ENCODE measurements around the gene DIRAS2. TPM values are rescaled to one million over a fixed set of nuclear protein-coding genes. Genes with fewer than 3 reads are reported as not detected.
"Not testable (repeated sequence)": the region's sequence is repeated elsewhere in the genome, so short reads cannot be mapped to it uniquely, and the experiment has no call there.

The DIRAS2 gene, protein sequence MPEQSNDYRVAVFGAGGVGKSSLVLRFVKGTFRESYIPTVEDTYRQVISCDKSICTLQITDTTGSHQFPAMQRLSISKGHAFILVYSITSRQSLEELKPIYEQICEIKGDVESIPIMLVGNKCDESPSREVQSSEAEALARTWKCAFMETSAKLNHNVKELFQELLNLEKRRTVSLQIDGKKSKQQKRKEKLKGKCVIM
- total RNA-seq, result not detected

DNA sequence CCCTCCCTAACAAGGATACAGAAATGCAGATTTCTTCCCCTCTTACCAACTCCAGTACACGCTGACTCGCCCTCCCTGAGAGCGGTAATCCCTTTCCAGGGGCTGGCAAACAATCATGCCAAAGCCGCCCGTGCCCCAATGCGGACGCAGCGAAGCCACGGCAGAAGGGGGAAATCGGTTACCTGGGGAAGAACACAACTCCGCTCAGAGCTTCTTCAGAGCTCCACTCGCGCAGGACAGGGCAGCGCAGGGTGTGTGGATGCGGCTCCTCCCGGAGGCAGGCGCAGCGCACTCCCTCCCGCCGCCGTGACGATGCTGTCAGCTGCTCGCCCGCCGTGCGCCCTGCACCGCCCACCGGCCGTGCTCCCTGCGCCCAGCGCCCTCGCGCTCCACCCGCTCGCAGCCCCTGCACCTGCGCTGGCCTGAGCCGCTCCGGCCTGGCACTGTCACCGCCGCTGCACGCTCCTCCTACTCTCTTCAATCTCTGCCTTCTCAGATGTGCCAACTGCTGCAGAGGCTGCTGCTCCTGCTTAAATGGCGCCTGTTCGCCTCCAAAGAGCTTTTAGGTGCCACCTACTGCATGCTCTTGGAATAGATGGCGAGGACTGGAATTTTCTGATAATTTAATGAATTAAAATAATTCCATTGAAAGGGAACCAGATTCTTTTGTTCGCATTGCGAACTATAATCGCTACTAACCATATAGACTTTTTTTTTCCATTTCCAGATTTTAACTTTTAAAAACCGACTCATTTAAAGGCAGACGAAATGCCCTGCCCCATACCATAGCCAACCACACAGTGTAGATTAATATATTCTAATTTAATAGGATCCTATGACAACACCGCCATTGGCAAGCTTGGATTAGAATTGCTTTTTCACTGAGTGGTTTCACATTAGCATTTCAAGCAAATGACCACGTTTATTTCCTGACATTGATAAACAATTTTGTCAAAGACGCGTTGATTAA lies at the start of gene DIRAS2:
Gene DIRAS2, minus strand, starts transcription at position 255 of the 970 bp plus-strand sequence. CDS start 28,997 bp downstream, outside the sequence.
- no peaks in the 10 kb centered on the region for H3K9me3 Mint-ChIP-seq
- H3K4me3 Mint-ChIP-seq, result peak within 1 kb of the TSS; percentile 66
- H3K27me3 Mint-ChIP-seq, result peaks cover 71% of the 10 kb centered on the region
- H3K36me3 Mint-ChIP-seq, result no peaks in the 10 kb centered on the region
- peak; percentile 48 for DNase-seq
- peaks cover 7% of the 10 kb centered on the region for H3K4me1 Mint-ChIP-seq
- no peak within 1 kb of the TSS for H3K27ac Mint-ChIP-seq

DNA sequence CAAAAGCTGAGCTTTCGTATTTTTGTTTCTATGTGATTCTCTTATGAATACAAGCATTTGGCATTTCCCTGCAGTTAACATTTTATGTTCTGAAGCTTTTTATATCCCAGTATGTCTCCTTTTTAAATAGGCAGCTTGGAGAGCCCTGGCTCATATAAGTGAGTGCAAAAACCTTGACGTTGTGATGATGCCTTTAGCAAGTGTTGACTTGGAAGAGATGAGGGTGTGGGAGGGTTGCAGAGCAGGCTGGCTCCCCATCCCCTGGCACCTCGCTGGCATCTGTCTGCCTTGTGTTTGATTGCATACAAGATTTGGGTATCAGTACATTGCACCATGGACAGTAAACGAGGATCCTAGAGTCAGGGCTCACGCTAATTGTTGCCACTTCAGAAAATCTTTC lies 42.1 kb upstream of the DIRAS2 start:
- Mint-ChIP-seq H3K9me3 (peaks cover 7% of the 10 kb centered on the region), H3K36me3 (no peaks in the 10 kb centered on the region), H3K27me3 (peaks cover 11% of the 10 kb centered on the region), H3K4me1 (no peaks in the 10 kb centered on the region), H3K27ac (no peak overlapping the region), H3K4me3 (no peak overlapping the region)
- no peak for DNase-seq

DNA sequence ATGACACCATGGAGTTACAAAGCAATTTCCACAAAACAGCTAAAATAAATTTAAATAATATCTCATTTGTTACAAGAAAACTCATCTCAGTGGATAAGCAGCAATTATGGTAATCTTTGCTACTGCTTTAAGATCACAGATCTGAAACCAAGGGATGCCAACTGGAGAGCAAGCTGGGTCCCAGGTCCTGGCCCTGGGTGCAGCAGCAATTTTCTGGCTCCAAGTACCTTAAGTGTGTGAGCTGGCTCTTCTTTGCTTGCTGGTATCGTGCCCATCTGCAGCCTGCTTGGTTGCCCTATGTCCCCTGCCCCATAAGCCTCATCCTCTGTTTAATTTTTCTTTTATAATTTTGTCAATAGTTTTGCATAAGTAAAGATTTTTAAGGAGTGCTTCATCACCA lies 41.5 kb upstream of the DIRAS2 start:
- Mint-ChIP-seq H3K9me3 (peaks cover 6% of the 10 kb centered on the region), H3K36me3 (no peaks in the 10 kb centered on the region), H3K27me3 (peaks cover 11% of the 10 kb centered on the region), H3K4me1 (no peaks in the 10 kb centered on the region), H3K4me3 (no peak overlapping the region), H3K27ac (no peak overlapping the region)
- DNase-seq, result no peak

DNA sequence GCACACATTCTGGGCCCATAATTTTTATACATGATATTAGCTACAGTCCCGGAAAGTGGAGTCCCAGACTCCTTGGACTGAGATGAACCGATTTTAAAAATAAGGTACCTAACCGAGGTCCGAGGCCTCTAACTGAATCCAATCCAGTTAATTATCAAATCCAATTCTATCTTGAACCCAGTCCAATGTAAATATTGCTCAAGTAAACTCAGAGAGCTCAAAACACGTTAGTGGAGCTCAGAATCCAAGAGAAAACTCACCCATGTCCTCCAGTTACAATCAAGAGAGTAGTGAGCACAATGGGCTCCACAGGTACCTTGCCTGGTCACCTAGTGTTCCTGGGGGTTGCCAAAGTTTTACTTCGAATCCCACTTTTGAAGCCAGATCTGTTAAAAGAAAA lies 37.9 kb upstream of the DIRAS2 start:
- Mint-ChIP-seq H3K27ac (no peak overlapping the region), H3K27me3 (peaks cover 4% of the 10 kb centered on the region), H3K4me1 (no peaks in the 10 kb centered on the region), H3K36me3 (no peaks in the 10 kb centered on the region), H3K9me3 (no peaks in the 10 kb centered on the region), H3K4me3 (no peak overlapping the region)
- DNase-seq, result no peak

DNA sequence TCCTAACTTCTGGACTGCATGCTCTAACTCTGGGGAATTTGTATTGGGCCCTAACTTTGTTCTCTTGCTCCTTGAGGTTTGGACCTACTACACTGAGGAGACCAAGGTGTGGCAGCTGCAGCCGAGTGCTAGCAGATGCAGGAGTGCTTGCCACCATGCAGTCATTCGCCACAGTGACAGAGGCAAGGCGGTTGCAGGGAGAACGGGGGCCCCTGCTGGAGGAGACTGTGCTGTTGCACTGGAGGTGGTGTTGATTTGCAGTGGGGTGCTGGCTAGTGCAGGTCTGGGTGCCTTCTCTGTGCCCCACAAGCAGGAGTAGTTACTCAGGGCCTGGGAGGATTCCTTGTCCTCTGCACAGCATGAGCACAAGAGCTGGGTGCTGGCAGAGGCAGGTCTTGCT lies 22.4 kb upstream of the DIRAS2 start:
- Mint-ChIP-seq H3K27ac (no peak overlapping the region), H3K36me3 (no peaks in the 10 kb centered on the region), H3K4me3 (no peak overlapping the region), H3K4me1 (peaks cover 2% of the 10 kb centered on the region), H3K9me3 (peaks cover 7% of the 10 kb centered on the region), H3K27me3 (peaks cover 50% of the 10 kb centered on the region)
- no peak for DNase-seq

DNA sequence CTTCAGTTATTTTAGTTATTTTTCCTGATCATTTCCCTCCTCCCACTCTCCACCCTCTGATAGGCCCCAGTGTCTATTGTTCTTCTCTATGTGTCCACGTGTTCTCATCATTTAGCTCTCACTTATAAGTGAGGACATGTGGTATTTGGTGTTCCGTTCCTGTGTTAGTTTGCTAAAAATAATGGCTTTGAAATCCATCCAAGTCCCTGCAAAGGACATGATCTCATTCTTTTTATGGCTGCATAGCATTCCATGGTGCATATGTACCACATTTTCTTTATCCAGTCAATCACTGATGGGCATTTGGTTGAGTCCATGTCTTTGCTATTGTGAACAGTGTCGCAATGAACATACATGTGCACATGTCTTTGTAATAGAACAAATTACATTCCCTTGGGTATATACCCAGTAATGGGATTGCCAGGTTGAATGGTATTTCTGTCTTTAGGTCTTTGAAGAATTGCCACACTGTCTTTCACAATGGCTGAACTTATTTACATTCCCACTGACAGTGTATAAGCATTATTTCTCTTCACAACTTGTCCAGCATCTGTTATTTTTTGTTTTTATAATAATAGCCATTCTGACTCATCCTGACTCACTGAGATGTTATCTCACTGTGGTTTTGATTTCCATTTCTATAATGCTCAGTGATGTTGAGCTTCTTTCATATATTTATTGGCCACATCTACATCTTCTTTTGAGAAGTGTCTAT lies 17.2 kb upstream of the DIRAS2 start:
- Mint-ChIP-seq H3K9me3 (peaks cover 5% of the 10 kb centered on the region), H3K4me3 (no peak overlapping the region), H3K27ac (no peak overlapping the region), H3K36me3 (no peaks in the 10 kb centered on the region), H3K4me1 (peaks cover 2% of the 10 kb centered on the region), H3K27me3 (peaks cover 34% of the 10 kb centered on the region)
- no peak for DNase-seq

DNA sequence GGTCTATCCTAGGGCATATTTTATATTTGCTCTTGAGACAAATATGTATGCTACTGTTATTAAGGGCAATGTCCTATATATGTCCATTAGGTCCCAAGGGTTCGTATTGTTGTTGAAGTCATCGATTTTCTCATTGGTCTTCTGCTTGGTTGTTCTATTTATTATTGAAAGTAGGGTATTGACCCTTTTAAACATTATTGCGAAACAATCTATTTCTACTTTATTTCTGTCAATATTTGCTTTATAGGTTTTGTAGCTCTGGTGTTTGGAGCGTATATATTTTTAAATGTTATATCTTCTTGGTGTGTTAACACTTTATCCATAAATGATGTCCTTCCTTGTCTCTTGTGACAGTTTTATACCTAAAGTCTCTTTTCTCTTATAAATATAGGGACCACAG lies 16.2 kb upstream of the DIRAS2 start:
- Mint-ChIP-seq H3K9me3 (no peaks in the 10 kb centered on the region), H3K36me3 (no peaks in the 10 kb centered on the region), H3K27me3 (peaks cover 26% of the 10 kb centered on the region), H3K4me3 (no peak overlapping the region), H3K4me1 (peaks cover 2% of the 10 kb centered on the region), H3K27ac (no peak overlapping the region)
- no peak for DNase-seq

DNA sequence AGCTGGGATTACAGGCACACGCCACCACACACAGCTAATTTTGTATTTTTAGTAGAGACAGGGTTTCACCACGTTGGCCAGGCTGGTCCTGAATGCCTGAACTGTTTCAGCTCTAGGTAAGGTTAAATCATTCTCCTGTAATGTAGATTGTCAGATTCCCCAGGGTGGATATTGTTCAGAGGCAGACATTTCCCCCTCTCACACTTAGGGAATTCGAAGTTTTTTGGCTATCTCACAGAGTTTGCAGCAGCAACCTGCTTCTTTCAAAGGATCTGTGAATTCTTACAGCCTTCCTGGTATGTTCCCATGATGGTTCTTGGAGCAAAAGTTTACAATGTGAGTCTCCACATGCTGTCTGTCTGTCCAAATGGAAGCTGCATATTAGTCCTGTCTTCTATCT lies 15.6 kb upstream of the DIRAS2 start:
- Mint-ChIP-seq H3K4me1 (peaks cover 2% of the 10 kb centered on the region), H3K4me3 (no peak overlapping the region), H3K9me3 (no peaks in the 10 kb centered on the region), H3K36me3 (no peaks in the 10 kb centered on the region), H3K27ac (no peak overlapping the region), H3K27me3 (peaks cover 23% of the 10 kb centered on the region)
- no peak for DNase-seq

DNA sequence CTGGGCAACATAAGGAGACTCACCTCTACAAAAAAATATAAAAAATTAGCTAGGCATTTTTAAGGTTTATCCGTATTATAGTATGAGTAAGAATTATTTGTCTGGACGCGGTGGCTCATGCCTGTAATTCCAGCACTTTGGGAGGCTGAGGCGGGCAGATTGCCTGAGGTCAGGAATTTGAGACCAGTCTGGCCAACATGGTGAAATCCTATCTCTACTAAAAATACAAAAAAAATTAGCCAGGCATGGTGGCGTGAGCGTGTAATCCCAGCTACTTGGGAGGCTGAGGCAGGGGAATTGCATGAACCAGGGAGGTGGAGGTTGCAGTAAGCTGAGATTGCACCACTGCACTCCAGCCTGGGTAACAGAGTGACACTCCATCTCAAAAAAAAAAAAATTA lies 14.3 kb upstream of the DIRAS2 start:
- peaks cover 11% of the 10 kb centered on the region for H3K27me3 Mint-ChIP-seq
- H3K9me3 Mint-ChIP-seq, H3K4me1 Mint-ChIP-seq, H3K27ac Mint-ChIP-seq, H3K4me3 Mint-ChIP-seq, H3K36me3 Mint-ChIP-seq, DNase-seq: not testable (repeated sequence)

DNA sequence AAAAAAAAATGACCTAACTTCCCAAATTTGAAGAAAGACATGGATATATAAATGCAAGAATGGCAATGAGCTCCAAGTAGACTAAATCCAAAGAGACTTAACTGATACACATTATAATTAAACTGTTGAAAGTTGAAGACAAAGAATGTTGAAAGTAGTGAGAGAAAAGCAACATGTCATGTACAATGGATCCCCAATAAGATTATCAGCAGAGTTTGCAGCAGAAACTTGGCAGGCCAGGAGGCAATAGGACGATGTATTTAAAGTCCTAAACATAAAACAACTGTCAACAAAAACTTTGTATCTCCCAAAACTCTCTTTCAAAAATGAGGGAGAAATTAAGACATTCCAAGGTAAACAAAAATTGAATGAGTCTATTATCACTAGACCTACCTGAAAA lies 8.6 kb upstream of the DIRAS2 start:
- no peaks in the 10 kb centered on the region for H3K36me3 Mint-ChIP-seq
- DNase-seq, result no peak
- H3K4me1 Mint-ChIP-seq, result no peaks in the 10 kb centered on the region
- H3K27me3 Mint-ChIP-seq, result peaks cover 3% of the 10 kb centered on the region
- H3K4me3 Mint-ChIP-seq, result no peak overlapping the region
- H3K27ac Mint-ChIP-seq, result no peak overlapping the region
- H3K9me3 Mint-ChIP-seq, result peaks cover 15% of the 10 kb centered on the region

DNA sequence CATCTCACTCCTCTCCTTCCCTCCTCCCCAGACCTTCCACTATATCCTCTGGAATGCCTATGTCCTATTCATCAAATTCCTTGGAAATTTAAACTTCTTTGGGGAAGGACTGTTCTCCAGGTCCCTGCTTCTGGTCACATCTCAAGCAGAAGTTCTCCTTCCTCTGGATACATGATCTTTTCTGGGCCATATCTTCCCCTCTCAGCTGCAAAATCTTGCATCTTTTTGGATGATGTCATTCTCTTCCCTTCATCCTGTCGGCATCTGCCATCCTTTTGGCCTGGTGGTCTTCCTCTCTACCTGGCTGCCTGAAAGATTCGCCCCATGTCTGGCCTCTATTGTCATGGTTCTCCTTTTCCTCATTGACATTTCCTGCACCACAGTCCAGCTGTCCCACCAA lies 5.2 kb upstream of the DIRAS2 start:
- no peak overlapping the region for H3K27ac Mint-ChIP-seq
- peaks cover 15% of the 10 kb centered on the region for H3K9me3 Mint-ChIP-seq
- peaks cover 1% of the 10 kb centered on the region for H3K4me1 Mint-ChIP-seq
- H3K27me3 Mint-ChIP-seq, result peaks cover 30% of the 10 kb centered on the region
- DNase-seq, result no peak
- no peak overlapping the region for H3K4me3 Mint-ChIP-seq
- no peaks in the 10 kb centered on the region for H3K36me3 Mint-ChIP-seq

DNA sequence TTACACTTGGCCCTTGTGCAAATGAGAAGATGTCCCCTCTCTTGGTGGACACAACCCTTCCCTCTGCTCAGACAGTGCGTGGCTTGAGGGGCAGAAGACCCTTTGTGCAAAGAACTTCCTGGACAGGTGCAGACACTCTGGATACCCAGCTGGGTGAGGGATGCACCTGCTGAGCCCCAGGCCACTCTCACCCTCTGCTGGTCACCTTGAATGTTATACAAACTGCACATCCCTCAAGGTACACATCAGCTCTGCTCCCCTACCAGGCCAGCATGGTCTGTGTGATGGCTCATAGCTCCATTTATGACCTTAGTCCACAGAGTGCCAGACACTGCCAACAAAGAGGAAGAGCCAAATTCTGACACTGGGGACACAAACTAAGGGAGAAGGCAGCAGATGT lies 3.1 kb upstream of the DIRAS2 start:
- DNase-seq, result no peak
- H3K4me3 Mint-ChIP-seq, result no peak overlapping the region
- no peaks in the 10 kb centered on the region for H3K36me3 Mint-ChIP-seq
- H3K9me3 Mint-ChIP-seq, result peaks cover 6% of the 10 kb centered on the region
- no peak overlapping the region for H3K27ac Mint-ChIP-seq
- peaks cover 7% of the 10 kb centered on the region for H3K4me1 Mint-ChIP-seq
- peaks cover 50% of the 10 kb centered on the region for H3K27me3 Mint-ChIP-seq

DNA sequence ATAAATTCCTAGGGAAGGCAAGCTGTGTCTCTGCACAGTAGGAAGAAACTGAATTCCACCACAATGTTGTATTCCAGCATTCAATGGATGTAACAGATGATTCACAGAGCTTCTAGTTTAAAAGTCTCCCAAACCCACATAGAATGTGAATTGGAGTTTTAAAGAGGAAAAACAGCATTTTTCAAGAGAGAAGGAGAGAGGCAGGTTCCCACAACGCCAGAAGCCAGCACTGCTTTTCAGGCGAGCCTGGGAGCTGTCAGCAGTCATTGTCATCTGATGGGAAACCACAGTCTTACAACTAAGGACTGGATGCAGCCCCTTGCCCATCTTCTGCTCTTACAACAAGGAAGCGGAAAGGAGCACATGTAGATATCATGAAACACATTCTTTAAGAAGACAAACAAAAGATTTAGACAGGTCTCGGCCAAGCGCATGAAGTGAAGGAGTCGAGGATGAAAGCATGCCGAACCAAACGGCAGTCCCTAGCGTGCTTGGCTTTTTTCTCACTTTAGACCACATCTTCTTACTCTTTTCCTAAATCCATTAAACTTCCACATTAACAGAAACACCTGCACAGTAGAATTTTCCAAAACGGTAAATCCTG lies 638 bp downstream of the DIRAS2 start:
- Mint-ChIP-seq H3K9me3 (no peaks in the 10 kb centered on the region), H3K27ac (no peak overlapping the region), H3K27me3 (peaks cover 75% of the 10 kb centered on the region), H3K4me3 (peak overlapping the region; percentile 52), H3K4me1 (peaks cover 7% of the 10 kb centered on the region), H3K36me3 (no peaks in the 10 kb centered on the region)
- no peak for DNase-seq

DNA sequence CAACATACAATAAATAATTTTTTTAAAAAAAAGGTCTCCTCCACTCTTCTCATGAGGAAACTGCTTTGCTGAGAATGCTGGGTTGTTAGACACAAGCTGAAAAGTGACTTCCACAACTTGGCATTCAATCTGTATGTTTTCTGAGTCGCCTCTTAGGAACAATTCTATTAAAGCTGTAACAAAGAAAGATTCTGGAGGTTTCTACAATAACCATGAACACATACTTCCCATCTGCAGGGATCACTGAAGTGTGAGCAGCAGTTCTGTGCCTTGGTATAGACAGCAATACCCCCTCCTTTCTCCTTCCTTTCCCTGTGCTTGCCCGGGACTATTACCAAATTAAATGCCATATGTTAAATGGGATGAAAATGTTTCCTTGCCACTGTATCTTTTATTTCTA lies 1.5 kb downstream of the DIRAS2 start:
- Mint-ChIP-seq H3K36me3 (no peaks in the 10 kb centered on the region), H3K27ac (no peak overlapping the region), H3K27me3 (peaks cover 72% of the 10 kb centered on the region), H3K9me3 (no peaks in the 10 kb centered on the region), H3K4me3 (no peak overlapping the region), H3K4me1 (peaks cover 7% of the 10 kb centered on the region)
- DNase-seq, result no peak

DNA sequence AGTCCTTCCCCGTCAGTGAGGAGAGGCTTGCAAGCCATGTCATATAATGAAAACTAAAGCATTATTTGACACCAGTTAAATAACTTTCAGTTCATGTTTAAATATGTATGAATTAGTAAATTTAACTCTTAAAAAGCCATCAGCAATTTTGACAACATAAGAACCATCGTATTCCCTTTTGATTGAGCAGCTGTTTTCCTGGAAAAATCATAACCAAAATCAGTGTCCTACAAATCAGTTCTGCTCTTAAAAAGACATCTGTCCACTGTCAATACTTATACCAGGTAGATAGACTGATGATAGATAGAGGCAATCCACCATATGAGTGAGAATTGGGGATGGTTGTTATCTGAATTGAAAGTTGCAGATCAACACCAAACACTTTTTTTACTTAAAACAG lies 2.3 kb downstream of the DIRAS2 start:
- H3K36me3 Mint-ChIP-seq, result no peaks in the 10 kb centered on the region
- peaks cover 7% of the 10 kb centered on the region for H3K4me1 Mint-ChIP-seq
- H3K27me3 Mint-ChIP-seq, result peaks cover 66% of the 10 kb centered on the region
- H3K4me3 Mint-ChIP-seq, result no peak overlapping the region
- no peaks in the 10 kb centered on the region for H3K9me3 Mint-ChIP-seq
- H3K27ac Mint-ChIP-seq, result no peak overlapping the region
- DNase-seq, result no peak
